ENCODE results near the gene RNF34.

RNF34 gene

GRCh38 chr12:121443911-121444841 is 44.3 kb downstream of the RNF34 start:
- no peak overlapping the region for H3K27ac ChIP-seq (replicated peaks)
- TF ChIP-seq SPI1 (IDR thresholded peaks at IDR 0.05; ENCODE audit: borderline replicate concordance, low read depth) (no peak), REST (IDR thresholded peaks at IDR 0.05; ENCODE audit: insufficient replicate concordance, low read depth) (no peak), POLR2AphosphoS5 (IDR thresholded peaks at IDR 0.05; ENCODE audit: low read depth) (no peak; the same call in 1 of the 2 replicates), GABPA (IDR thresholded peaks at IDR 0.05; ENCODE audit: low read depth) (no peak), CTCF (IDR thresholded peaks at IDR 0.05; ENCODE audit: insufficient read depth, low read length) (no peak)
- H3K27me3 ChIP-seq (ENCODE audit: insufficient read depth, poor library complexity, severe bottlenecking), result no peaks in the 10 kb centered on the region
- DNase-seq (ENCODE audit: low read depth in 1 of 2, low spot score in 1 of 2), result no peak
- no peak overlapping the region for H3K4me3 ChIP-seq (replicated peaks; ENCODE audit: insufficient read depth, low read length)

- H3K4me3 ChIP-seq (replicated peaks; ENCODE audit: insufficient read depth, low read length), result no peak overlapping the region
- H3K27ac ChIP-seq (replicated peaks), result no peak overlapping the region
- no peak for DNase-seq (ENCODE audit: low read depth in 1 of 2, low spot score in 1 of 2)
- no peak for TF ChIP-seq CTCF (IDR thresholded peaks at IDR 0.05; ENCODE audit: insufficient read depth, low read length)
- no peak for TF ChIP-seq SPI1 (IDR thresholded peaks at IDR 0.05; ENCODE audit: borderline replicate concordance, low read depth)
- no peak for TF ChIP-seq REST (IDR thresholded peaks at IDR 0.05; ENCODE audit: insufficient replicate concordance, low read depth)
- TF ChIP-seq GABPA (IDR thresholded peaks at IDR 0.05; ENCODE audit: low read depth), result no peak
- TF ChIP-seq POLR2AphosphoS5 (IDR thresholded peaks at IDR 0.05; ENCODE audit: low read depth), result no peak
- no peaks in the 10 kb centered on the region for H3K27me3 ChIP-seq (ENCODE audit: insufficient read depth, poor library complexity, severe bottlenecking)
These were observed 44.9 kb downstream of the RNF34 start for GRCh38 chr12:121444842-121445202.

GRCh38 chr12:121446750-121447149 is 46.8 kb downstream of the RNF34 start:
- TF ChIP-seq REST (IDR thresholded peaks at IDR 0.05; ENCODE audit: insufficient replicate concordance, low read depth) (no peak), CTCF (IDR thresholded peaks at IDR 0.05; ENCODE audit: insufficient read depth, low read length) (no peak), POLR2AphosphoS5 (IDR thresholded peaks at IDR 0.05; ENCODE audit: low read depth) (no peak), SPI1 (IDR thresholded peaks at IDR 0.05; ENCODE audit: borderline replicate concordance, low read depth) (no peak), GABPA (IDR thresholded peaks at IDR 0.05; ENCODE audit: low read depth) (no peak)
- Histone ChIP-seq H3K27ac (replicated peaks) (no peak overlapping the region), H3K27me3 (ENCODE audit: insufficient read depth, poor library complexity, severe bottlenecking) (no peaks in the 10 kb centered on the region), H3K4me3 (replicated peaks; ENCODE audit: insufficient read depth, low read length) (no peak overlapping the region)
- DNase-seq (ENCODE audit: low read depth in 1 of 2, low spot score in 1 of 2), result no peak
